ENCODE results near the gene TRPV2.

GRCh38 chr17:16383772-16384287, 31.5 kb upstream of the TRPV2 start:
- no peak for TF ChIP-seq ZNF274 (IDR thresholded peaks at IDR 0.05; ENCODE audit: low read depth, low read length)
- TF ChIP-seq SUZ12 (IDR thresholded peaks at IDR 0.05; ENCODE audit: extremely low read depth, insufficient read depth, insufficient read length), result no peak
- no peak for TF ChIP-seq YY1 (IDR thresholded peaks at IDR 0.05; ENCODE audit: insufficient read depth, insufficient read length)

All from NT2/D1 (cell line).